ENCODE data around the gene VMAC.

Gene VMAC

DNA sequence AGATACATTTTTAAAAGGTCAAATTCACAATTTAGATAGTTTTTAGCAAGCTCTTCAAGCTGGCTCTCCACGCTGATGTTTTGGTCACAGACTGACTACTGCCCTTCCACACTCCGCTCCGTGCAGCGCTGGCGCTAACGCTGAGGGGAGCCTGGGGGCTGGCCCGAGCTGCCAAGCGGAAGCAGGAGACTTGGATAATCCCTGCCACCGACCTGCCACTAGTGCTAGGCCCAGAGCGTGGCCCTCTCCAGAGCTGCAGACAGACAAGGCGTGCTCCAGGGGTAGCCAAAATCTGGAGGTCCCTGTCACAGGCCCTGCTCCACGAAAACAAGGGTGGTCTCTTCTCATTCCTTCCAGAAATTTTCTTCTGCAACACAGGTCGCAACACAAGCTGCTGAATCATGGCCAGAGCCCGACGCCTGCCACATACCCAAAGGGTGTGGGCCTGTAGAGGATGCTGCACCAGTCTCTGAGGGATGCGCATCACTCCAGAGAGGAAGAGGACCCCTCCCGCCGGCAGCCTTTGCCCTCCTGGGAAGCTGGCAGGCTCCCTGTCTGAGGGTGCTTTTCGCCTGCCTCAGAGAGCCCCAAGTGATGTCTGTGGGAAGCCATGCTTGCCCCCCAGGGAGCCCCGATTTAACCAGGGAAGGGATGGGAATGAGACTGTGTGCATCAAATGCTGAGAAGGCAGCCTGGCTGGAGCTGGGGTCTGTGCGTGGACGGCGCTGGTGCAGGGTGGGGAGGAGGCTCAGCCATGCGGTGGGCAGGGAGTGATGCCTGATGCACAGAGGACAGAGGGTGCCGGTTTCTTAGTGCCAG lies 31.0 kb downstream of the VMAC start:
- Mint-ChIP-seq H3K4me3 (no peak overlapping the region), H3K9me3 (no peaks in the 10 kb centered on the region), H3K27me3 (no peaks in the 10 kb centered on the region), H3K4me1 (no peaks in the 10 kb centered on the region), H3K27ac (no peak overlapping the region), H3K36me3 (peaks cover 25% of the 10 kb centered on the region)
- CTCF ChIA-PET, result no interaction called here
- no peak for DNase-seq

DNA sequence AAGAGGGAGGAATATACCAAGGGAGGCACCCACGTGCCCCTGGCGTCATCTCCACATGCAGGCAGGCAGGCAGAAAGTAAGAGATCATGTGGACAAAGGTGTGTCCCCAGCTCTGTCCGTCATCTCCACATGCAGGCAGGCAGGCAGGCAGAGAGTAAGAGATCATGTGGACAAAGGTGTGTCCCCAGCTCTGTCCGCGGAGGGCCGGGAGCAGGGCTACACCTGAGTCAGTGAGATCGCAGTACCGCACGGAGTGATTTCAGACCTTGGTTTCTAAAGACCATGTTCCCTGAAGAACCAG lies 31.6 kb downstream of the VMAC start:
- Mint-ChIP-seq H3K4me1 (no peaks in the 10 kb centered on the region), H3K4me3 (no peak overlapping the region), H3K27me3 (no peaks in the 10 kb centered on the region), H3K9me3 (no peaks in the 10 kb centered on the region), H3K27ac (no peak overlapping the region), H3K36me3 (peaks cover 23% of the 10 kb centered on the region)
- CTCF ChIA-PET, result interaction anchor here (0.9 kb wide), 1 partner anchor 11 kb away, joined by 3 read pairs; no protein-coding TSS in a partner anchor
- no peak for DNase-seq

DNA sequence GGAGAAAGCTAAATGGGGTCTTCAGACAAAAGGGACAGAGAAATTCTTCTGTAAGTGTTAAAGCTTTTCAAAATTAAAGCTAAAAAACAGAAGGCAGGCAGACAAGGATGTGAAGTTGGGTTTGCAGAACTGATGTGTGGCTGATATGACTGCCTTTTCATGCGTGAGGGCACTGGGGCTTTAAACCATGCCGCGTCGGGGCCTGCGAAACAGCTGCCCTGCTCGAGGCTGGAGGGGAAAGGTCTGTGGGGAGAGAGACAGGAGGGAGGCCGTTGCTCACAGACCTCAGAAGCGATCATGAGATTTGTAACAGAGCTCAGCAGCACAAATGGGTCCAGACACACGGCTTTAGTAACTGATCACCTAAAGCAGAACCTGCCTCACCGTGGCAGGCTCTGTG lies 32.9 kb downstream of the VMAC start:
- peaks cover 22% of the 10 kb centered on the region for H3K36me3 Mint-ChIP-seq
- no peaks in the 10 kb centered on the region for H3K27me3 Mint-ChIP-seq
- H3K9me3 Mint-ChIP-seq, result no peaks in the 10 kb centered on the region
- H3K4me1 Mint-ChIP-seq, result no peaks in the 10 kb centered on the region
- DNase-seq, result no peak
- H3K4me3 Mint-ChIP-seq, result no peak overlapping the region
- H3K27ac Mint-ChIP-seq, result no peak overlapping the region
- CTCF ChIA-PET, result interaction anchor here (0.9 to 1.1 kb wide), 2 partner anchors 12 to 134 kb away, joined by 3 read pairs; no protein-coding TSS in a partner anchor

DNA sequence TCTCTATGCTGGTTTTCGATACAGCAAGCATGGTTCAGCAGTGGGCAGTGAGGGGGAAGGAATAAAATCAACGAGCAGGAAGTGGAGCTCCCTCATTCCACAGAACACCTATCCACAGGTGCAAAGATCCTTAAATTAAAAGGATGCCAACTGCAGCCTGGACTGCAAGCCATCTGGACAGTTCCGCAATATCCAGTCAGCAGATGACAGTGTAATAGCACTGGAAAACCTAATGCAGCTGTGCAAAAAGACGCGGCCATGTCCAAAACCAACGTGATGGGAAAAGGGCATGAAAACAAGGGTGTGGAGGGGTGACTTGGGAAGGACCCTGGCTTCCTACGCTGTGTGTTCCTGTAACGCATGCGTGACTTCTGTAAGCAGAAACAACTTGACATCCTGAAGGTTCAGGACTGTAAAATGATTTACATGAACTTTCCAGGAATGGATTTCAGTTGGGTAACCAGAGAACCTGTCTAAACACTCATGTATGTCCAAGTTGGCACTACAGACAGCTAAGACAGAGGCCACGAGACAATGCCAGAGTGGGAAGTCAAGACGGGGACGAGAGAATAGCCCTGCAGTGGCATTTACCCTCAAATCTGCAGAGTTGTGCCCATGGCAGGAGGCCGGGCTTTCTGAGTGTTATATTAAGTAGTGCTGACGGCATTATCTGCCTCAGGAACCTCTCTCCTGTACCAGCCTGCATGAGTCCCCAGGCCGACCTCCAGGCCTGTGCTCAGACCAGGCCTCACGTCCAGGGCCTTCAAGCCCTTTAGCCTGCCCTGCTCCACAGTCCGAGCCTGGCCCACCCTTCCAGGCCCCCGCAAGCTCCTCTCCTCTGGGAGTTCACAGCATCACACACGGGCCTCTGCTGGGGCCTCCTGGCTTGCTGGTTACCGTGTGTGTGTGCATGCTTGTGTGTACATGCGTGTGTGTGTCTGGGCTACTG lies 35.9 kb downstream of the VMAC start:
- peaks cover 21% of the 10 kb centered on the region for H3K36me3 Mint-ChIP-seq
- H3K4me1 Mint-ChIP-seq, result peaks cover under 1% of the 10 kb centered on the region
- H3K27ac Mint-ChIP-seq, result no peak overlapping the region
- CTCF ChIA-PET, result no interaction called here
- H3K4me3 Mint-ChIP-seq, result no peak overlapping the region
- no peak for DNase-seq
- H3K9me3 Mint-ChIP-seq, result no peaks in the 10 kb centered on the region
- no peaks in the 10 kb centered on the region for H3K27me3 Mint-ChIP-seq

DNA sequence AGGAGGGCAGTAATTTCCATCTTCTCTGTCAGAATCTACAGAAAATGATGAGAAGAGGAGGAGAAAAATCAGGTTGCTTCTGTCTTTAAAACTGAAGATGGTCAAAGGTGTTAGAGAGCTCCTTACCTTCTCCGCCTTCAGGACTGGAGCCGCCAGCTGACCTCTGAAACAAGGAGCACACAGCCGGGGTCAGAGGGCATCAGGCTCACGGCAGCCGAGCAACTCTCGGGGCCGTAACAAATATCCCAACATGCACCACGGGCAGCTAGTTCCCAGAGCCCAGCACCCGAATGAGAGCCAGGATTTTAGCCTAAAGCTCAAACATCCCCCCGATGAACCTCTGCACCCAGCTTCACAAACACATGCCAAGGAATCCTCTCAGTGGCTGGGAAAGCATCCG lies 37.0 kb downstream of the VMAC start:
- Mint-ChIP-seq H3K27me3 (no peaks in the 10 kb centered on the region), H3K9me3 (no peaks in the 10 kb centered on the region), H3K4me1 (peaks cover 2% of the 10 kb centered on the region), H3K36me3 (peaks cover 21% of the 10 kb centered on the region), H3K27ac (no peak overlapping the region), H3K4me3 (no peak overlapping the region)
- CTCF ChIA-PET, result no interaction called here
- DNase-seq, result no peak

DNA sequence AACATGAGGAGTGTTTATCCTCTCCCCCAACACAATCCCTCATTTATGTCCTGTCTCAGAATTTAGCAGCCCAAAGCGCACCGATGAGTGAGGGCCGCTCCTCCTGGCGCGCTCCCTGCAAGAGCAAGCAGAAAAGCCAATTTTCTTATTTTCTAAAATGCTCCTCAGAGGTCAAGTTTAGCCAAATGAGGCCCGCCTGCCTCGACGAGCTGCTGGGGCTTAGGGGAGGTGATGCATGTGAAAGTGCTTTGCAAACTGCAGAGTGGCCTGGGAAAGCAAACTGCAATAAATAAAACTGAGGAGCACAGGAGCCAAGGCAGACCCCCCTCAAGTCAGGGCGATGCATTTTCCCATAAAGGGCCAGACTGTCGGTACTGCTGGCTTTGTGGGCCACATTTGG lies 38.4 kb downstream of the VMAC start:
- Mint-ChIP-seq H3K27me3 (no peaks in the 10 kb centered on the region), H3K4me1 (peaks cover 13% of the 10 kb centered on the region), H3K27ac (peak overlapping the region; percentile 2), H3K9me3 (no peaks in the 10 kb centered on the region), H3K4me3 (no peak overlapping the region), H3K36me3 (peaks cover 19% of the 10 kb centered on the region)
- CTCF ChIA-PET, result interaction anchor here (0.9 to 1.2 kb wide), 2 partner anchors 25 to 275 kb away, joined by 3 to 4 read pairs; no protein-coding TSS in a partner anchor
- no peak for DNase-seq

DNA sequence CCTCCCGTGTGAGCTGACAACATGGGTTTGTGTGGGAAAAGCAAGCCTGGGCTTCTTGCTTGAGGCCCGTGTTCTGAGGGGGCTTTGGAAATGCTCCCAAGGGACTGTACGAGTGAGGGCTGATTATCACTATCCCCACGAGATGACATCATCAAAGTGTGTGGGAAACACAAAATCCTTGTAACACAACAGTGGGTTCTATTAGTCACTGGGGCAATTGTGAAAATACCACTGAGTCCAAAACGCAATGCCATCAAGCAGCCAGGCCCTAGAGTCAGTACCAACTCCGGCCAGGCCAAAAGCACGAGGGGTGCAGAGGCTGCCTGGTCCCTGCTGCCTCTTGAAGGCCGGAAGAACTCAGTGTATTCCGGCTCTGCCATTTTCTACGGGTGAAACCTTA lies 39.0 kb downstream of the VMAC start:
- Mint-ChIP-seq H3K4me1 (peaks cover 19% of the 10 kb centered on the region), H3K36me3 (peaks cover 22% of the 10 kb centered on the region), H3K4me3 (no peak overlapping the region), H3K27me3 (no peaks in the 10 kb centered on the region), H3K9me3 (no peaks in the 10 kb centered on the region), H3K27ac (no peak overlapping the region)
- CTCF ChIA-PET, result interaction anchor here (0.9 to 1.2 kb wide), 2 partner anchors 24 to 275 kb away, joined by 3 to 4 read pairs; no protein-coding TSS in a partner anchor
- DNase-seq, result no peak

DNA sequence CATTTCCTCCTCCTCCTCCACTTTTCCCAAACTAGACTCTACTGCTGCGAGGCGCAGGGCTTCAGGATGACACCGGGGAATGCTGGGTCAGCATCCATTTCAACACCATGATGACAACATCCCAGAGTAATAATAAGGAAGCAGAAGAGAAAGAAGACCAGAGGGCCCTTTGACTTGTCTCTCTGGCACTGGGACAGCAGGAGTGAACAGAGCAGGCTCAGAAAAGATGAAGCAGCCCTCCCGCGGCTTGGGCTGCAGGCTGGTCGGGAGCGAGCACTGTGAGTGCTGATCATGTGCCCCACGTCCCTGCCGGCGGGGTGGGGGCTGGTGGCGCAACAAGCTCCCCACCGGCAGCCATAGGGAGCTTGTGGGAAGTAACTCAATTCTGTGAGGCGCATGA lies 42.8 kb downstream of the VMAC start:
- no peak for DNase-seq
- peaks cover 37% of the 10 kb centered on the region for H3K36me3 Mint-ChIP-seq
- peaks cover 57% of the 10 kb centered on the region for H3K4me1 Mint-ChIP-seq
- no peaks in the 10 kb centered on the region for H3K9me3 Mint-ChIP-seq
- no peak overlapping the region for H3K4me3 Mint-ChIP-seq
- peak overlapping the region; percentile 80 for H3K27ac Mint-ChIP-seq
- H3K27me3 Mint-ChIP-seq, result no peaks in the 10 kb centered on the region
- CTCF ChIA-PET, result interaction anchor here (0.7 to 2.8 kb wide), 2 partner anchors 11 to 21 kb away, joined by 3 to 13 read pairs; no protein-coding TSS in a partner anchor

DNA sequence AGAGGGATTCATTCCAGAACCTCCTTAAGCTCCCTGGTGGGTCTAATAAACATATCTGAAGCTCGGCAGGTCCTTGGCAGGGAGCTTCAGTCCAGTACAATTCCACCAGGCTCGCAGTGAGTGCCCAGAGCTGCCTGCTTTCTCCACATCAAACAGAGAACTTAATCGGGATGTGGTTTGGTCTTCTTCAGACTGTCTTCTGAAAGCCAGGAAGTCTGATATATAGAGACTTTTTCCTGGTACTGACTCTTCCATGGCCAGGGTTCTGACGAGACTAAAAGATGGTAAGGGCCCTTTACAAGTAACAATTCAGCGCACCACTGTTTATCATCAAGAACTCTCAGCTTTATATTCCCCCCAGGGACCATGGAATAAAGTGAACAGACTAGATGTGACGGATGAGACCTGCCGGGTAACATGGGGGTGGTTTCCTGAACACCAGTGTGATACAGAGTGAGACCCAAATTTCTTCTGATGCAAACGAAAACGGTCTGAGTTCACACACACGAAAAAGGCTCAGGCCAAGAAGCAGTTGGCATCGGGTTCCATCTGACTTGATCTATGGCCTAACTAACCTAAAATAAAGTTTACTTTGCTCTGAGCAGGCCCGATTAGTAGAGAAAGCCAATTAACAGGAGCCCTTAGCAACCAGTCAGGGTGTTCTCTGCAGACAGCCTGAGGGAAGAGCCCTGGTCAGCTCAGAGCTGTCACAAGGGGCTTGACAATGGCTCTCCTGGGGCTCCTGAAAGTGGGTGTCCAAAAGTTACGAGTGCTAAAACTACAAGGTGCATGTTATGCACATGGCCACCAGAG lies 44.3 kb downstream of the VMAC start:
- Mint-ChIP-seq H3K4me1 (peaks cover 72% of the 10 kb centered on the region), H3K4me3 (peak overlapping the region; percentile 50), H3K36me3 (peaks cover 47% of the 10 kb centered on the region), H3K9me3 (no peaks in the 10 kb centered on the region), H3K27me3 (no peaks in the 10 kb centered on the region), H3K27ac (peak overlapping the region; percentile 97)
- CTCF ChIA-PET, result interaction anchor here (0.5 to 2.8 kb wide), 4 partner anchors 19 to 578 kb away, joined by 3 to 13 read pairs (median 4); no protein-coding TSS in a partner anchor
- no peak for DNase-seq

DNA sequence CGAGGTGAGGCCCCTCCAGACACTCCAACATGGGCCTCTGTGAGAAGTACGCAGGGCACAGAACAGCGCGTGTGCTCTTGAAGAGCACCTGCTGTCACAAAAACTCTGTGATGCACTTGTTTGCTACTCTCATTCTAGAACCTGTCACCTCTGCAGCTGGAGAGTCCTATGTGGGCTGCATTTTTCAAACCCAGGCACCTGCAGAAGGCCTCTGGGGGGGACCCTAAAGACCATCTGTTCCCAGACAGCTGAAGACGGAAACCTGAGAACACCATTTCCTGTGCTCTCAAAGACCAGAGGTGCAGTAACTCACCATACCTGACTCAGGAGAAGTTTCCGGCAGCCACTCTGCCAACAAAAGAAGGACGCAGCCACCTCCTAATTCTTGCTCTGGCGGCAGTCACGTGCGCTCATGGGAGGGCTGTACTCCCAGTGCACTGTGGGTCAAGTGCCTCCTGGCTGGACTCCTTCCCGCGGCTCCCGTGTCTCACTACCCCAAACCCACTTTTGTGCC lies 45.2 kb downstream of the VMAC start:
- peak overlapping the region; percentile 97 for H3K27ac Mint-ChIP-seq
- no peaks in the 10 kb centered on the region for H3K27me3 Mint-ChIP-seq
- peak overlapping the region; percentile 59 for H3K4me3 Mint-ChIP-seq
- CTCF ChIA-PET, result interaction anchor here (1.1 to 2.8 kb wide), 3 partner anchors 12 to 25 kb away, joined by 3 to 13 read pairs (median 3); no protein-coding TSS in a partner anchor
- peaks cover 81% of the 10 kb centered on the region for H3K4me1 Mint-ChIP-seq
- peaks cover 53% of the 10 kb centered on the region for H3K36me3 Mint-ChIP-seq
- DNase-seq, result peak; percentile 65
- no peaks in the 10 kb centered on the region for H3K9me3 Mint-ChIP-seq

DNA sequence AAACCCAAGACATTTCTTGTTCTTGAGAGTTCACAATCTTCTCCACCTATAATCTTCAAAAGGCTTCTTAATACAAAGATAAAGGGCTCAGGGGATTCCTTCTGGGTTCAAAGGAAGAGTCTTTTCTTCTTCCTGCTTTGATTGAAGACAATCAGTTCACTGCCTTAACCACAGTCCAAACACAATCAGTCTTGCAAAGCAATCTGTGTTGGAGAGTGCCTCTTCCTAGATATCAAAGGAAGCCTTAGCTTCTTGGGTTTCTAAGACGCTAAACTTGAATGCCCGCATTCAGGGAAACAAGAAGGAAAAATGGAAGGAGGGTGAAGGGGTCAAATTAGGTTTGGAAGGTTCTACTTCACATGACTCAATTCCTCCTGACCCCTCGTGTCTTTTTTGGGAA lies 46.1 kb downstream of the VMAC start:
- no peak for DNase-seq
- Mint-ChIP-seq H3K9me3 (no peaks in the 10 kb centered on the region), H3K4me3 (peak overlapping the region; percentile 2), H3K4me1 (peaks cover 85% of the 10 kb centered on the region), H3K36me3 (peaks cover 47% of the 10 kb centered on the region), H3K27me3 (no peaks in the 10 kb centered on the region), H3K27ac (peak overlapping the region; percentile 97)
- CTCF ChIA-PET, result interaction anchor here (0.7 to 3.5 kb wide), 3 partner anchors 17 to 147 kb away, joined by 3 to 15 read pairs (median 3); no protein-coding TSS in a partner anchor

DNA sequence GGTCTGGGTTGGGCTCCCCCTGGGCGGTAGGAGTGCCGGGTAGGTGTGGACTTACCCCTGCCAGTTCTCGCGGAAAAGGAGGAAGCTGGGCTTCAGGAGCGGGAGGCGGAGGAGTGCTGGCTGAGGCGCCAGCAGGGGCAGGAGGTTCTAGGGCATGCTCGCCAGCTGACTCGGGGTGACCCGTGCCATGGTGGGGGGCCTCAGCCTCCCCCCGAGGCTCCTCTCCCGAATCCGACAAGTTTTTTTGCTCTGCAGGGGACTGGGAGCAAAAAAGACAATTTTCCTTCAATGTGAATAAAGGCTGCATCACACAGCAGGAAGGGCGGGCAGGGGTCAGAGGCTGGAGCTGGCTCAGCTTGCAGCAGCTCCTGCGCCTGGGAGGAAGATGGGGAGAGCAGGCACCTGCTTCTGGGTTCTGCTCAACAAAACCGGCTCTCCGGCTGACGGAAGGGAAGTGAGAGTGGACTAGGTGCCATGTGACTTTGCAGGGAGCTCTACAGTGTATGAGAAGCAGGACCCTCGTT lies 46.7 kb downstream of the VMAC start:
- H3K27ac Mint-ChIP-seq, result peak overlapping the region; percentile 97
- H3K4me1 Mint-ChIP-seq, result peaks cover 90% of the 10 kb centered on the region
- DNase-seq, result no peak
- H3K9me3 Mint-ChIP-seq, result no peaks in the 10 kb centered on the region
- no peaks in the 10 kb centered on the region for H3K27me3 Mint-ChIP-seq
- no peak overlapping the region for H3K4me3 Mint-ChIP-seq
- peaks cover 46% of the 10 kb centered on the region for H3K36me3 Mint-ChIP-seq
- CTCF ChIA-PET, result interaction anchor here (1.4 to 3.5 kb wide), 2 partner anchors 17 to 71 kb away, joined by 3 to 15 read pairs; no protein-coding TSS in a partner anchor

All from activated naive CD4-positive, alpha-beta T cell treated with anti-CD3 and anti-CD28 coated beads, Interleukin-2, amount 10 ng/mL, durations not matched to agents 7 days and 5 days (primary cell).